ENCODE results near the gene OSBPL8. TPM values are rescaled to one million over a fixed set of nuclear protein-coding genes. Genes with fewer than 3 reads are reported as not detected.

The OSBPL8 gene
- total and polyA plus RNA-seq, 2 donors (not counting 1 experiment from before 2014, with no cell fraction given), result 11.1 to 112 TPM

GRCh38 chr12:76586764-76587395 lies 27.3 kb upstream of the OSBPL8 start:
- intact Hi-C loops (cut with micrococcal nuclease), result loop anchor here (1.0 to 10.0 kb wide), 5 partner anchors 130 to 502 kb away; partner anchors contain the start of gene BBS10

More at GRCh38 chr12:76586764-76587395, 27.3 kb upstream of the OSBPL8 start:
- Histone ChIP-seq H4K20me1 (ENCODE audit: control insufficient read depth, insufficient read depth, low read length, poor library complexity, severe bottlenecking) (no peaks in the 10 kb centered on the region), H3K79me2 (ENCODE audit: control insufficient read depth, insufficient read depth, low read length) (no peaks in the 10 kb centered on the region), H3K9me3 (ENCODE audit: control extremely low read depth in 1 of 3, control insufficient read depth in 2 of 3, insufficient read depth in 1 of 3, low read length in 2 of 3) (no peaks in the 10 kb centered on the region), H3K27ac (ENCODE audit: low read length in 2 of 2) (no peak overlapping the region), H3K4me2 (replicated peaks; ENCODE audit: low read depth, low read length, poor library complexity, severe bottlenecking) (no peak overlapping the region), H3K36me3 (replicated peaks in 1 of 2; ENCODE audit: control extremely low read depth in 1 of 2, control insufficient read depth in 1 of 2, extremely low read depth in 1 of 2, insufficient read depth in 2 of 2, low read length in 1 of 2) (no peaks in the 10 kb centered on the region), H3K9ac (ENCODE audit: low read length) (no peak overlapping the region), H3K4me1 (ENCODE audit: control insufficient read depth in 2 of 2, insufficient read depth in 2 of 2, low read length in 2 of 2) (no peaks in the 10 kb centered on the region), H2AFZ (ENCODE audit: insufficient read depth, low read depth, low read length, poor library complexity, severe bottlenecking) (no peak overlapping the region), H3K27me3 (replicated peaks in 1 of 4; ENCODE audit: control extremely low read depth in 1 of 4, control insufficient read depth in 3 of 4, insufficient read depth in 4 of 4, low read length in 3 of 4) (no peaks in the 10 kb centered on the region), H3K4me3 (ENCODE audit: control extremely low read depth in 1 of 5, extremely low read depth in 1 of 5, insufficient read depth in 1 of 5, low read depth in 2 of 5, low read length in 4 of 5) (no peak overlapping the region)
- H3K27ac Mint-ChIP-seq, result no peak overlapping the region
- H3K27me3 Mint-ChIP-seq, result no peaks in the 10 kb centered on the region
- peak; percentile 57 for ATAC-seq (ENCODE audit: low read depth)
- H3K9me3 Mint-ChIP-seq (ENCODE audit: insufficient read depth), result no peaks in the 10 kb centered on the region
- TF ChIP-seq EZH2 (IDR thresholded peaks at IDR 0.05; ENCODE audit: borderline replicate concordance, insufficient read depth, low read depth, low read length, poor library complexity, severe bottlenecking), result no peak
- peak; percentile 92 for TF ChIP-seq CTCF (IDR thresholded peaks at IDR 0.05)
- H3K4me1 Mint-ChIP-seq, result peaks cover 5% of the 10 kb centered on the region
- DNase-seq, result peak; percentile 69
- ChIA-PET CTCF (interaction anchor here (0.5 to 5.5 kb wide), 36 partner anchors 13 to 1255 kb away, joined by 3 to 39 read pairs (median 4); partner anchors contain the start of genes BBS10 and OSBPL8), POLR2A (no interaction called here)
- H3K4me3 Mint-ChIP-seq, result no peak overlapping the region
- WGBS (ENCODE audit: insufficient coverage), result no CpG with 5 or more reads among the region's 3 CpGs

All from B cell (primary cell).